ENCODE results near the gene CHST4.
"Not testable (repeated sequence)": the region's sequence is repeated elsewhere in the genome, so short reads cannot be mapped to it uniquely, and the experiment has no call there.

CHST4 gene

GRCh38 chr16:71570144-71570543 is 43.9 kb downstream of the CHST4 start:
- DNase-seq (ENCODE audit: low spot score), result no peak

- no peak for DNase-seq (ENCODE audit: low spot score)
These were observed 46.4 kb downstream of the CHST4 start for GRCh38 chr16:71572497-71573116.

DNA sequence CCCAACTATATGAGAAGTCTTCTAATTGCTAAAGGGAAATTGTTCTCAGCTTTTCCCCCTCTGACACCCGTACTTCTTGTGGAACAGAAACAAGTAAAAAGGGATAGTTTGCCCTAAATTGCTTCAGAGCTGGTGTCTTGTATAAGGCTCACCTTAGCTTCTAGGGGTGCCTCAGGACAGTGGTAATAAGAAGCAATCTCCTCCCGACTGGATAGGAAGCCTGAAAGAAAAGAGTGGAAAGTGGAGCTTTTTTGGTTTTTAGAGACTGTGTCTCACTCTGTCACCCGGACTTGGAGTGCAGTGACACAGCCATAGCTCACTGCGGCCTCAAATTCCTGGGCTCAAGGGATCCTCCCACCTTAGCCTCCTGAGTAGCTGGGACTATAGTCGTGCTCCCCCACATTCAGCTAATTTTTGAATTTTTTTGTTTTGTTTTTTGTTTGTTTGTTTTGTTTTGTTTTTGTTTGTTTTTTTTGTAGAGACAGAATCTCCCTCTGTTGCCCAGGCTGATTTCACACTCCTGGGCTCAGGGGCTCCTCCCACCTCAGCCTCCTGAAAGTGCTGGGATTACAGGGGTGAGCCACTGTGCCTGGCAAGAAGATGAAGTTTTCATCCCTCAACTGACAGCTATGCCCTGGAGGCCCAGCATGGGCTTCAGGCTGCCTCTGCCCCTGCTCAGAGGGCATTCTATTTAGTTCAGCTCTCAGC is 47.3 kb downstream of the CHST4 start:
- no peak for DNase-seq (ENCODE audit: low spot score)

DNA sequence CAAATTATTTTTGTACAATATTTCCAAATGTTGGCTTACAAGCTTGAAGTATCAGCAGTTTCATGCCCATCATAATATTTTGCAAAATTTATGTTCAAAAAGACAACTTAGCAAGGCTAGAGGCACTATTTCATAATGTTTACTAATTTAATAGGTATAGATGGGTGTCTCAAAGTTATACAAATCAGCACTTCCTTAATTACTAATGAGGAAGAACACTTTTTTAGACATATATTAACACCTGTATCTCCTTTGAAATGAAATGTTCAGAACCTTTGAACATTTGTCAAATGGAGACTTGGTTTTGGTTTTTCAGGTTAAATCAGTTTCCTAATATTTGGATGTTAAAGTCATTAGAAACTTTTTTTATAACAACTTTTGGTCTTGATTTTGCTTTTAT is 48.5 kb downstream of the CHST4 start:
- no peak for DNase-seq (ENCODE audit: low spot score)

DNA sequence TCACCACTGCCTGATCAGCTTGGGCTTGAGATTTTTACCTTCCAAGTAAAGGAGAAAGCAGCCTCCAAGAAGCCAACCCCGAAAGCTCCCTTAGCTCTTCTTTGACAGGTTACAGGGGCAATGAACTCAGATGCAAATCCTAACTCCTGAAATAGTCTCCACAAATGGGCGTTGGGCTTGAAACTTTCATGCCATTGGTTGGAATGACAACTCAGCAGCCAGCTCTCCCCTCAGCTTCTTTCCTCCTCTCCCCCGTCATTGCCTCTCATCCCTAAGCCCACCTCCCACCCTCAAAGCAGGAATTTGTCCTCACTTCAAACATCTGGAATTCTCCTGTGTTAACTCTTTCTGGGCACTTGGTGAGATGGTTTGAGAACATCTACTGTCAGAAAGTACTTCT is 50.7 kb downstream of the CHST4 start, which contains the start of gene TAT:
Gene TAT (minus strand): TSS at position 122 of the 400 bp plus-strand sequence. CDS start 677 bp downstream, outside the sequence.
- DNase-seq (ENCODE audit: low spot score), result no peak

DNA sequence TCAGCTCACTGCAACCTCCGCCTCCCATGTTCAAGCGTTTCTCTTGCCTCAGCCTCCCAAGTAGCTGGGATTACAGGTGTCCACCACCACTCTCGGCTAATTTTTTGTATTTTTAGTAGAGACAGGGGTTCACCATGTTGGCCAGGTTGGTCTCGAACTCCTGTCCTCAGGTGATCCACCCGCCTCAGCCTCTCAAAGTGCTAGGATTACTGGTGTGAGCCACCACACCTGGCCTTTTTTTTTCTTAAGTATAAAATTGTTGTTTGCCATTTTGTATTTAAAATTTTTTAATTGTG is 56.3 kb downstream of the CHST4 start:
- not testable (repeated sequence) for DNase-seq (ENCODE audit: low spot score)

- no peak for DNase-seq (ENCODE audit: low spot score)
These were observed 58.5 kb downstream of the CHST4 start for GRCh38 chr16:71584543-71585317.

GRCh38 chr16:71585318-71585703 is 59.1 kb downstream of the CHST4 start:
- DNase-seq (ENCODE audit: low spot score), result no peak
